Measurements from ENCODE around the gene PDIA2. TPM values are rescaled to one million over a fixed set of nuclear protein-coding genes. Genes with fewer than 3 reads are reported as not detected.

PDIA2 gene
- total and polyA plus RNA-seq, 2 donors (not counting 3 experiments of a cell fraction or from before 2014, with no cell fraction given), result 0.63 TPM; not detected in 1

DNA sequence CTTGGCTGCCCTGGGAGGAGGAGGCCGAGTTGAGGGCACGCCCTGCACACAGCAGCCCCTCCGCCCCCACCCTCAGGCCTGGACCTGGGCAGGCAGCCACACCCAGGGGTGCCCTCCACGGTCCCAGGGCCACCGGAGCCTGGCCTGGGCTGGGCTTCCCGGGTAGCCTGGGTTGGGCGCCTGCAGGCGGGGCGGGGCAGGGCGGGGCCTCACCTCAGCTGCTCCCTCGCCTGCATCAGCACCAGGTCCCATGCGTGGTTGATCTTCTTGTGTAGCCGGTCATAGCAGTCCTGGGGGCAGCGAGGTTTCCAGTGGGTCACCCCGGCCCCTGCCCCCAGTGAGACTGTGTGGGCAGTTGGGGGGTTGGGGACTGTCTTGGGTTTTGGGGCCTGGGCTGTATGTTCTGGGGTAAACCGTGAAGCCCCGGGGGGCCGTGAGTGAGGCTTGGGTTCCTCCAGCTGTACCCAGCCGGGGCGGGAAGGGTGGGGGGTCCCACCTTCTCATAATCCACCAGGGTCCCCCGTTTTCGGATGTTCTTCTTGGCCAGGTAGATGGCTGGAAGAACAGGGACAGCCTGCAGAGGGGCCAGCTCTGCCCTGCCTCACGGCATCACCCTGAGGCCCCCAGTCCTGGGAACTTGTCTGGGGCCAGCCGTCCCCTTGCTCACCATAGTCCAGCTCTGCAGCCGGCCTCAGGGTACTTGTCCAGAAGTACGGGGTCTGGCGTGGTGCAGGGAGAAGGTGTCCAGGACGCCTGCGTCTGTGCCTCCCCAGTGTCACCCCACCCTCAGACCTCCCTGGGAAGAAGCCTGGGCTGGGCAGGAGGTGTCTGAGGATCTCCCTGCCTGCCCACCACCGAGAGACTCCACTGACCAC is 9.2 kb upstream of the PDIA2 start:
- no peak overlapping the region for H3K9ac ChIP-seq (replicated peaks; ENCODE audit: extremely low read depth, insufficient read depth, low read length)
- dilution Hi-C loops (cut with MboI; ENCODE audit: extremely low pct_ligation_motif_present, low sequenced_read_pairs) (no loop called here), intact Hi-C loops (cut with micrococcal nuclease) (no loop called here)
- H3K9me1 ChIP-seq (replicated peaks; ENCODE audit: control insufficient read depth, extremely low read depth, insufficient read depth, low read length), result no peaks in the 10 kb centered on the region
- H3K9me3 ChIP-seq (replicated peaks; ENCODE audit: control insufficient read depth, insufficient read depth, low read length), result no peaks in the 10 kb centered on the region
- H3K27ac ChIP-seq (ENCODE audit: insufficient read depth, low read depth, low read length), result no peak overlapping the region
- CTCF ChIA-PET, result no interaction called here
- no peaks in the 10 kb centered on the region for H4K20me1 ChIP-seq (replicated peaks; ENCODE audit: control insufficient read depth, extremely low read depth, insufficient read depth, low read length)
- no peaks in the 10 kb centered on the region for H3K36me3 ChIP-seq (ENCODE audit: control insufficient read depth in 2 of 2, extremely low read depth in 1 of 2, insufficient read depth in 2 of 2, low read length in 2 of 2)
- H3K79me2 ChIP-seq (ENCODE audit: control insufficient read depth, insufficient read depth, low read length), result no peaks in the 10 kb centered on the region
- peaks cover 3% of the 10 kb centered on the region for H3K4me1 ChIP-seq (ENCODE audit: control insufficient read depth, extremely low read depth, insufficient read depth, low read length)
- TF ChIP-seq, protein P1, sequence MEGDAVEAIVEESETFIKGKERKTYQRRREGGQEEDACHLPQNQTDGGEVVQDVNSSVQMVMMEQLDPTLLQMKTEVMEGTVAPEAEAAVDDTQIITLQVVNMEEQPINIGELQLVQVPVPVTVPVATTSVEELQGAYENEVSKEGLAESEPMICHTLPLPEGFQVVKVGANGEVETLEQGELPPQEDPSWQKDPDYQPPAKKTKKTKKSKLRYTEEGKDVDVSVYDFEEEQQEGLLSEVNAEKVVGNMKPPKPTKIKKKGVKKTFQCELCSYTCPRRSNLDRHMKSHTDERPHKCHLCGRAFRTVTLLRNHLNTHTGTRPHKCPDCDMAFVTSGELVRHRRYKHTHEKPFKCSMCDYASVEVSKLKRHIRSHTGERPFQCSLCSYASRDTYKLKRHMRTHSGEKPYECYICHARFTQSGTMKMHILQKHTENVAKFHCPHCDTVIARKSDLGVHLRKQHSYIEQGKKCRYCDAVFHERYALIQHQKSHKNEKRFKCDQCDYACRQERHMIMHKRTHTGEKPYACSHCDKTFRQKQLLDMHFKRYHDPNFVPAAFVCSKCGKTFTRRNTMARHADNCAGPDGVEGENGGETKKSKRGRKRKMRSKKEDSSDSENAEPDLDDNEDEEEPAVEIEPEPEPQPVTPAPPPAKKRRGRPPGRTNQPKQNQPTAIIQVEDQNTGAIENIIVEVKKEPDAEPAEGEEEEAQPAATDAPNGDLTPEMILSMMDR (IDR thresholded peaks at IDR 0.05; ENCODE audit: extremely low read depth in 1 of 2, insufficient read depth in 1 of 2, low read depth in 1 of 2, low read length in 2 of 2), result no peak
- TF ChIP-seq GATA2 (IDR thresholded peaks at IDR 0.05; ENCODE audit: insufficient read depth, insufficient read length, low read depth, low read length), result no peak
- TF ChIP-seq MYC (IDR thresholded peaks at IDR 0.05; ENCODE audit: low read depth, low read length), result no peak
- no peak for TF ChIP-seq FOS (IDR thresholded peaks at IDR 0.05; ENCODE audit: borderline replicate concordance, insufficient read depth, low read length)
- TF ChIP-seq, protein P2, sequence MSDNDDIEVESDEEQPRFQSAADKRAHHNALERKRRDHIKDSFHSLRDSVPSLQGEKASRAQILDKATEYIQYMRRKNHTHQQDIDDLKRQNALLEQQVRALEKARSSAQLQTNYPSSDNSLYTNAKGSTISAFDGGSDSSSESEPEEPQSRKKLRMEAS (IDR thresholded peaks at IDR 0.05; ENCODE audit: insufficient read depth, insufficient read length), result no peak
- no peak for TF ChIP-seq POLR2A (IDR thresholded peaks at IDR 0.05; ENCODE audit: low read depth, low read length)
- TF ChIP-seq JUN (IDR thresholded peaks at IDR 0.05; ENCODE audit: borderline replicate concordance, insufficient read depth, insufficient read length, low read depth), result no peak
- TF ChIP-seq POLR2AphosphoS5 (IDR thresholded peaks at IDR 0.05; ENCODE audit: insufficient read depth, low read depth, low read length), result no peak
- TF ChIP-seq EZH2 (IDR thresholded peaks at IDR 0.05; ENCODE audit: borderline replicate concordance, low read depth, low read length, severe bottlenecking), result no peak
- no peak for FAIRE-seq
- no peak overlapping the region for H2AFZ ChIP-seq (ENCODE audit: low read depth, low read length)
- BruUV-seq (replicated peaks), result no TSS peak
- no peaks in the 10 kb centered on the region for H3K27me3 ChIP-seq (ENCODE audit: control insufficient read depth in 2 of 2, insufficient read depth in 2 of 2, low read length in 2 of 2)
- H3K4me2 ChIP-seq (ENCODE audit: insufficient read depth, low read length), result no peak overlapping the region
- POLR2A ChIA-PET, result no interaction called here
- DNase-seq (ENCODE audit: low read depth, low spot score), result no peak
- H3K4me3 ChIP-seq (replicated peaks in 1 of 3; ENCODE audit: insufficient read depth in 1 of 3, low read depth in 1 of 3, low read length in 3 of 3), result no peak overlapping the region
